ENCODE measurements around the gene LUC7L3. TPM values are rescaled to one million over a fixed set of nuclear protein-coding genes. Genes with fewer than 3 reads are reported as not detected.
A peak's percentile ranks its signal among the peaks of the same experiment; 100 is the strongest.

LUC7L3 gene
- total RNA-seq, 1 experiment from 2014 or later = 136 TPM

- no peaks in the 10 kb centered on the region for H3K9me3 ChIP-seq (ENCODE audit: control insufficient read depth, insufficient read depth, low read depth, low read length)
- no peak overlapping the region for H3K27ac ChIP-seq (ENCODE audit: low read length)
- ATAC-seq (no peak), DNase-seq (ENCODE audit: low read depth, low spot score) (no peak)
- in situ Hi-C loops (cut with HindIII; ENCODE audit: low pct_unique_long_range_greater_than_20kb, low sequenced_read_pairs) = no loop called here
- BruUV-seq (replicated peaks) = no TSS peak
- TF ChIP-seq TCF7L2 (IDR thresholded peaks at IDR 0.05; ENCODE audit: low read depth, low read length) = no peak
- TF ChIP-seq REST (IDR thresholded peaks at IDR 0.05; ENCODE audit: insufficient read depth in 1 of 2, low read depth in 2 of 2, low read length in 1 of 2) = no peak
- TF ChIP-seq SIN3A (IDR thresholded peaks at IDR 0.05; ENCODE audit: borderline replicate concordance, insufficient read depth, low read depth, low read length) = no peak
- no peak for TF ChIP-seq CTCF (IDR thresholded peaks at IDR 0.05)
- TF ChIP-seq POLR2AphosphoS5 (IDR thresholded peaks at IDR 0.05; ENCODE audit: low read depth, low read length) = no peak
- intact Hi-C loops (cut with micrococcal nuclease; ENCODE audit: unreplicated experiment) = no loop called here
- H3K27me3 ChIP-seq (ENCODE audit: control insufficient read depth, insufficient read depth, low read length) = no peaks in the 10 kb centered on the region
- POLR2A ChIA-PET = interaction anchor here (0.7 kb wide), 2 partner anchors 12 to 276 kb away, joined by 3 to 7 read pairs; no protein-coding TSS in a partner anchor
- H3K4me3 ChIP-seq (ENCODE audit: low read depth in 2 of 2, low read length in 2 of 2) = no peak overlapping the region
- peaks cover 67% of the 10 kb centered on the region for H3K4me1 ChIP-seq (ENCODE audit: control insufficient read depth, insufficient read depth, low read length)
- H3K36me3 ChIP-seq (ENCODE audit: control insufficient read depth, insufficient read depth, low read length) = no peaks in the 10 kb centered on the region
- CTCF ChIA-PET = interaction anchor here (0.6 kb wide), 1 partner anchor 175 kb away, joined by 3 read pairs; no protein-coding TSS in a partner anchor
Measured at GRCh38 chr17:50728112-50728429, 8.7 kb downstream of the LUC7L3 start.

- no peak for TF ChIP-seq TCF7L2 (IDR thresholded peaks at IDR 0.05; ENCODE audit: low read depth, low read length)
- no peak for TF ChIP-seq POLR2AphosphoS5 (IDR thresholded peaks at IDR 0.05; ENCODE audit: low read depth, low read length)
- no peak for TF ChIP-seq CTCF (IDR thresholded peaks at IDR 0.05)
- no peak for TF ChIP-seq SIN3A (IDR thresholded peaks at IDR 0.05; ENCODE audit: borderline replicate concordance, insufficient read depth, low read depth, low read length)
- TF ChIP-seq REST (IDR thresholded peaks at IDR 0.05; ENCODE audit: insufficient read depth in 1 of 2, low read depth in 2 of 2, low read length in 1 of 2) = no peak
- DNase-seq (ENCODE audit: low read depth, low spot score) (no peak), ATAC-seq (peak; percentile 52)
- in situ Hi-C loops (cut with HindIII; ENCODE audit: low pct_unique_long_range_greater_than_20kb, low sequenced_read_pairs) (no loop called here), intact Hi-C loops (cut with micrococcal nuclease; ENCODE audit: unreplicated experiment) (no loop called here)
- H3K9me3 ChIP-seq (ENCODE audit: control insufficient read depth, insufficient read depth, low read depth, low read length) = no peaks in the 10 kb centered on the region
- no peaks in the 10 kb centered on the region for H3K27me3 ChIP-seq (ENCODE audit: control insufficient read depth, insufficient read depth, low read length)
- H3K36me3 ChIP-seq (ENCODE audit: control insufficient read depth, insufficient read depth, low read length) = no peaks in the 10 kb centered on the region
- H3K4me1 ChIP-seq (ENCODE audit: control insufficient read depth, insufficient read depth, low read length) = peaks cover 60% of the 10 kb centered on the region
- ChIA-PET CTCF (no interaction called here), POLR2A (no interaction called here)
- BruUV-seq (replicated peaks) = TSS peak; percentile 32
- H3K4me3 ChIP-seq (ENCODE audit: low read depth in 2 of 2, low read length in 2 of 2) = no peak overlapping the region
- no peak overlapping the region for H3K27ac ChIP-seq (ENCODE audit: low read length)
Measured at GRCh38 chr17:50728881-50729765, 9.7 kb downstream of the LUC7L3 start.

Data from Panc1 (cell line).